ENCODE results near the gene SEPTIN3.
"Not testable (repeated sequence)": the region's sequence is repeated elsewhere in the genome, so short reads cannot be mapped to it uniquely, and the experiment has no call there.

SEPTIN3 gene

DNA sequence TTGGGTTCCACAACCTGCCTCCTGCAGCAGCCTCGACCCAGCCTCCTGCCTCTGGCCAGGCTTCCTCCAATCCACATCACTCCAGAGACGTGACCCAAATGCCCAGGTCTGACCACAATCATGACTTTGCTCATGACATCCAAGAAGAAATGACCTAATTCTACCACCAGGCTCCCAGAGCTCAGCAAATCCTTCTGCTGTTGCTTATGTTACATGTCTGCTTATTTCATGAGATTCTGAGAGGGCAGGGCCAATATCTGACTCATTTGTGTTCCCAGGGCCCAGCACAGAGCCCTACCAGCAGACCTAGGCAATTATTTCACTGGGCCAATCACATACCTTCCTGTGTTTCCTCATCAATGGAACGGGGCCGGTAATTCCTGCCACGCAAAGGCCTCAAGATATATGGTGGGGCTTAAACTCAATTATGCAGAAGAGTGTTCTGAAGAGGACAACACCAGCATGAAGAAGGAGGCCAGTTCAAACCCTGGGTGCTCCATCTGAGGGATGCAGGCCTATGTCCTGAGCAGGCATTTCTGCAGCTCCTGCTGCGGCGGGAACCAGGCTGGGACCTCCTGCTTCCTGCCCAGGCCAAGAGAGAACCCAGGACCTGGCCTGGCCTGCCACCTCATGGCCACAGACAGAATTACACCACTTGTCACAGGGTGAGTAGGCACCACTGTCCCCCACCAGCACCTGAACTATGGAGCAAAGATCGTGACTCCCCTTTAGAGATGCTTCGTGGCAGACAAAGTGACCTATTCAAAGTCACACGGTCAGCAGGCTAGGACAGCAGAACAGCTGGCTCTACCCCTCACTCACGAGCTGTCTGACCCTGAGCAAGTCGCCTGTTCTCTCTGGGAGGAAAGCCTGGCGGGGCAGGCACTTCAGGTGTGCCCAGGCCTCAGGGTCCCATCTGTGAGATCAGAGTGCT lies 28.1 kb upstream of the SEPTIN3 start:
- TF ChIP-seq, protein P1, sequence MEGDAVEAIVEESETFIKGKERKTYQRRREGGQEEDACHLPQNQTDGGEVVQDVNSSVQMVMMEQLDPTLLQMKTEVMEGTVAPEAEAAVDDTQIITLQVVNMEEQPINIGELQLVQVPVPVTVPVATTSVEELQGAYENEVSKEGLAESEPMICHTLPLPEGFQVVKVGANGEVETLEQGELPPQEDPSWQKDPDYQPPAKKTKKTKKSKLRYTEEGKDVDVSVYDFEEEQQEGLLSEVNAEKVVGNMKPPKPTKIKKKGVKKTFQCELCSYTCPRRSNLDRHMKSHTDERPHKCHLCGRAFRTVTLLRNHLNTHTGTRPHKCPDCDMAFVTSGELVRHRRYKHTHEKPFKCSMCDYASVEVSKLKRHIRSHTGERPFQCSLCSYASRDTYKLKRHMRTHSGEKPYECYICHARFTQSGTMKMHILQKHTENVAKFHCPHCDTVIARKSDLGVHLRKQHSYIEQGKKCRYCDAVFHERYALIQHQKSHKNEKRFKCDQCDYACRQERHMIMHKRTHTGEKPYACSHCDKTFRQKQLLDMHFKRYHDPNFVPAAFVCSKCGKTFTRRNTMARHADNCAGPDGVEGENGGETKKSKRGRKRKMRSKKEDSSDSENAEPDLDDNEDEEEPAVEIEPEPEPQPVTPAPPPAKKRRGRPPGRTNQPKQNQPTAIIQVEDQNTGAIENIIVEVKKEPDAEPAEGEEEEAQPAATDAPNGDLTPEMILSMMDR (conservative IDR thresholded peaks at IDR 0.05; ENCODE audit: control insufficient read depth, insufficient read depth, low read depth, low read length): peak; percentile 85
- no peak overlapping the region for H3K4me3 ChIP-seq (ENCODE audit: control insufficient read depth, low read depth, low read length)
- peak; percentile 97 for DNase-seq (ENCODE audit: low read depth)

GRCh38 chr22:41943661-41944209 lies 25.5 kb upstream of the SEPTIN3 start:
- TF ChIP-seq, protein P1 (conservative IDR thresholded peaks at IDR 0.05; ENCODE audit: control insufficient read depth, insufficient read depth, low read depth, low read length): no peak
- no peak overlapping the region for H3K4me3 ChIP-seq (ENCODE audit: control insufficient read depth, low read depth, low read length)
- peak; percentile 36 for DNase-seq (ENCODE audit: low read depth)

DNA sequence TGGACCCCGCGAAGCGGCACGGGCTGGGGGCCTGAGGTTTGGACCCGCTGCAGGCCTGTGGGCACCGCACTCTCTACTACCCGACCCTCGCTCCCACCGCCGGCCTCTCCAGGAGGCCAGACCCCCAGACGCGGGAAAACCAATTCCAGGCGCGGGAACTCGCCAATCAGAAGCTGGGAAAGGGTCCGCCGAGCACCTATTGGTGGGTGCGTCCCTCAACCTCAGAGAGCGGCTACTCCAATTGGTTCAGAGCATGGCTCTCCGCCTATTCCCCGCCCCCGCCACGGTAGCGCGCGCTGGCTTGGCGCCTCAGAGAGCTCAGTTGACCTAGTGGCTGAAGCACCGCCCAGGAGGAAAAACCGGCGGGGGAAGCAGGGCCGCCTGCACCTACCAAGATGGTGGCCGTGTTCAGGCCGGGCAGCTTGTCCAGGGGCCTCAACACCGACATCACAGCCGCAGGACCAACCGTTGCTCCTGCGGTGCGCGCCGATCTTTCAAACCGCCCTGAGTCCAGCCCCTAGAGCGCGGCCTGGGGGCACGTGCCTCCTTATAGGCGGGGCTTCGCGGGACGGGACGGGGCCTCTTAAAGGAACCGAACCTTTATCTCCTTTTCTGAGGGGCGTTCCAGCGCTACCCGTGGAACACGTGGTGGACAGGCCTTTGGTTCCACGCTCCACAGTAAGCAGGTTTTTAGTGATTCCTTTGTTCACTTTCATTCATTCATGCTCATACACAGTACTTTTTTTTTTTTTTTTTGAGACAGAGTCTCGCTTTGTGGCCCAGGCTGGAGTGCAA lies 22.4 kb upstream of the SEPTIN3 start, which contains the start of gene CENPM:
TSS of gene CENPM (minus strand) at position 524 of the 795 bp plus-strand sequence. CDS start at position 448, 76 bp downstream.
- TF ChIP-seq, protein P1 (conservative IDR thresholded peaks at IDR 0.05; ENCODE audit: control insufficient read depth, insufficient read depth, low read depth, low read length): no peak
- DNase-seq (ENCODE audit: low read depth): peak; percentile 91
- peak within 1 kb of the TSS; percentile 81 for H3K4me3 ChIP-seq (ENCODE audit: control insufficient read depth, low read depth, low read length)

GRCh38 chr22:41947424-41948080 lies 21.7 kb upstream of the SEPTIN3 start:
- H3K4me3 ChIP-seq (ENCODE audit: control insufficient read depth, low read depth, low read length): peak overlapping the region; percentile 81
- TF ChIP-seq, protein P1 (conservative IDR thresholded peaks at IDR 0.05; ENCODE audit: control insufficient read depth, insufficient read depth, low read depth, low read length): no peak
- no peak for DNase-seq (ENCODE audit: low read depth)

- H3K4me3 ChIP-seq (ENCODE audit: control insufficient read depth, low read depth, low read length): no peak overlapping the region
- DNase-seq (ENCODE audit: low read depth): no peak
- TF ChIP-seq, protein P1 (conservative IDR thresholded peaks at IDR 0.05; ENCODE audit: control insufficient read depth, insufficient read depth, low read depth, low read length): no peak
Measured at GRCh38 chr22:41948142-41948541, 21.1 kb upstream of the SEPTIN3 start.

GRCh38 chr22:41948928-41949296 lies 20.3 kb upstream of the SEPTIN3 start:
- DNase-seq (ENCODE audit: low read depth); H3K4me3 ChIP-seq (ENCODE audit: control insufficient read depth, low read depth, low read length): not testable (repeated sequence)

Measured in fibroblast of mammary gland (primary cell).